GM18861 (cell line): ENCODE data around the gene PKDCC.

Source experiments
- ATAC-seq: cut with Tn5 transposase; IDR thresholded peaks from one replicate; pipeline ENCODE4 v1.9.1; 2021; ENCODE audit not compliant: unreplicated experiment

Gene PKDCC, protein sequence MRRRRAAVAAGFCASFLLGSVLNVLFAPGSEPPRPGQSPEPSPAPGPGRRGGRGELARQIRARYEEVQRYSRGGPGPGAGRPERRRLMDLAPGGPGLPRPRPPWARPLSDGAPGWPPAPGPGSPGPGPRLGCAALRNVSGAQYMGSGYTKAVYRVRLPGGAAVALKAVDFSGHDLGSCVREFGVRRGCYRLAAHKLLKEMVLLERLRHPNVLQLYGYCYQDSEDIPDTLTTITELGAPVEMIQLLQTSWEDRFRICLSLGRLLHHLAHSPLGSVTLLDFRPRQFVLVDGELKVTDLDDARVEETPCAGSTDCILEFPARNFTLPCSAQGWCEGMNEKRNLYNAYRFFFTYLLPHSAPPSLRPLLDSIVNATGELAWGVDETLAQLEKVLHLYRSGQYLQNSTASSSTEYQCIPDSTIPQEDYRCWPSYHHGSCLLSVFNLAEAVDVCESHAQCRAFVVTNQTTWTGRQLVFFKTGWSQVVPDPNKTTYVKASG

GRCh38 chr2:42047488-42048298 lies at the start of gene PKDCC:
Gene PKDCC (plus strand): TSS chr2:42048021. CDS start chr2:42048200, 179 bp downstream.
- no peak for ATAC-seq

- no peak for ATAC-seq
These were observed 49.4 kb upstream of the PKDCC start for GRCh38 chr2:41998186-41999127.

DNA sequence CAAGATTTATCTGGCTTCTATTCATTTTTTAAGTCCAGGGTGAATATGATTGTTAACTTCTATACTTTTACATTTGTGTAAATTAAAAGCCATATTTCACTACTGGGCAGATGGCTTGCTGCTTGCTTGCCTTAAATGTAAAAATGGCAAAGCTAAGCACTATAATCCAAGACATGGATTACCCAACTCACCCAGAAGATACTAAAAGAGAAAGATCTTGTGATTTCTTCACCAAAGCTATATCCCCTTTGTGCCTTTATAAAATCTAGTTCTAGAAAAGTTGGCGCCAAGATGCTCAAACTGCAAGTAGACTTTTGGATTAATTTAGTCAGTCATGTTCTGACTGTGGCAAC lies 48.7 kb upstream of the PKDCC start:
- no peak for ATAC-seq

DNA sequence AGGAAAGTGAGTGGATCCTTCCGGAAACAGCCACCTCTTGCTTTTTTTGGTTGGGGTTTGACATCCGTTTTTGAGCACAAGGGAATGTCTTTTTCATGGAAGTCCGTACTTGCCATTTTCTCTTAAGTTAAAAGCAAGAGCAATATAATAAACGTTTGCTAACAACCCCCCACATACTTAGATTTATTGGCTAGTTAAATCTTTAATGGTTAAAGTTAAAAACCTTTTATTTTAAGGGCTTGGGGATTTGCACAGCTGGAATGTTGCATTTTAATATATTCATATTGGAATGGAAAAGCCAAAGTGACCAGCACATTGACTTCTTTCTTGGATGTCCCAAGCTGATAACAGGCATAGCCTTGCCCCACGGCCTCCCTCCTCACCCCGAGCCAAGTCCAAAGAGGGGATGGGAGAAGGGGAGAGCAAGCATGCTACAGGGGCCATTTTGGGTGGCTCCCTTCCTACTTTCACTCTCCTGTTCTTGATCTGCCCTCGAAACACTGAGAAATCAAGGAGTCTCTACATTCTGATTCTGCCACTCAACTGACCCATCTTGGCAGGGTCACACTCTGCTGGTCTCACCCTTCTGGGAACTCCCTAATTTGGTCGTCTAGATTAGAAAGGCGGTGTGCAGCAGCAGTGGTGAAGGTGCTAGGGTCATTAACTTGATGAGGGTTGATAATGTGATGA lies 48.1 kb upstream of the PKDCC start:
- no peak for ATAC-seq

- no peak for ATAC-seq
These were observed 46.1 kb upstream of the PKDCC start for GRCh38 chr2:42001711-42002201.

DNA sequence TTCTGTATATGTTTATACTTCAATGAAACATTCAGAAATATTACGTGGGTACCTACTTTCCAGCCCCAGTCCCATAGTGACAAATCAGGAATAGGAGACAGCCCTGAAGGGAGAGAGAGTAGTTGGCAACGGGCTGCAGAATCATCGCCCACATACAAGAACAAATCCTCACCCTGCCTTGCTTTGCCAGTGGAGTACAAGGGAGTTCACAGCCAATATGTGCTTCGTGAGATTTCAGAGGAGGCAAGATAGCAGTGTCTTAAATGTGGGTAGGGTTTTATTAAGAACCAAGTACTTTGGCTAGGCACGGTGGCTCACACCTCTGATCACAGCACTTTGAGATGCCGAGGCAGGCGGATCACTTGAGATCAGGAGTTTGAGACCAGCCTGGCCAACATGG lies 40.3 kb upstream of the PKDCC start:
- ATAC-seq, result no peak

DNA sequence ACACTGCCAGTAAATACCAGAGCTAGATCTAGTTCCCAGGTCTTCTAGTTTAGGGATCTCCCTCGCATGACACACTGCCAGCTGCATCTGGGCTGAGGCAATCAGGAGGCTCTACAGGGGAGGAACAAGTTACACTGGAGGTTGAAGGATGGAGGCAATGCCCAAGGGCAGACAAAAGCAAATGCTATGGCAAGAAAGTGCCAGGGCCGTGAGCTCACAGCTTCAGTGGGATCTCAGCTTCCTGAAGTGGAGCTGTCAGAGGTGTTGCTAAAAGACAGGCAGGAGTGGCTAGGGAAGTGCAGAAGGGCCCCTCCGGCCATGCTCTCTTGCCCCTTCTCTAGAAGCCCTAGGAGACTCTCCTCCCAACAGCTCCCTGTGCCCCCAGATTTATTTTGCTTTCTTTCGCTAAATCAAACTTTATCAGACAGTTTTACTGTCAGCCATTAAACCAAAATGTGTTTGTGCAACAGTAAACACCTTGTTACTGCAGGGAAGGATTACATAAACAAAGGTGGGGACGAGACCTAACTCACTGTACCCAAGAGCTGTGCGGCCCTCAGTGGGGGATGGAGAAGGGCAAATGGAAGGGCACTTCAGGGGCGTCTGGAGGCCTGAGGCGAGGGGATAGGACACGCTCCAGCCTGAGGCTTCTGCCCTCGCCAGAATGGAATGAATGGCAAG lies 39.4 kb upstream of the PKDCC start:
- no peak for ATAC-seq

DNA sequence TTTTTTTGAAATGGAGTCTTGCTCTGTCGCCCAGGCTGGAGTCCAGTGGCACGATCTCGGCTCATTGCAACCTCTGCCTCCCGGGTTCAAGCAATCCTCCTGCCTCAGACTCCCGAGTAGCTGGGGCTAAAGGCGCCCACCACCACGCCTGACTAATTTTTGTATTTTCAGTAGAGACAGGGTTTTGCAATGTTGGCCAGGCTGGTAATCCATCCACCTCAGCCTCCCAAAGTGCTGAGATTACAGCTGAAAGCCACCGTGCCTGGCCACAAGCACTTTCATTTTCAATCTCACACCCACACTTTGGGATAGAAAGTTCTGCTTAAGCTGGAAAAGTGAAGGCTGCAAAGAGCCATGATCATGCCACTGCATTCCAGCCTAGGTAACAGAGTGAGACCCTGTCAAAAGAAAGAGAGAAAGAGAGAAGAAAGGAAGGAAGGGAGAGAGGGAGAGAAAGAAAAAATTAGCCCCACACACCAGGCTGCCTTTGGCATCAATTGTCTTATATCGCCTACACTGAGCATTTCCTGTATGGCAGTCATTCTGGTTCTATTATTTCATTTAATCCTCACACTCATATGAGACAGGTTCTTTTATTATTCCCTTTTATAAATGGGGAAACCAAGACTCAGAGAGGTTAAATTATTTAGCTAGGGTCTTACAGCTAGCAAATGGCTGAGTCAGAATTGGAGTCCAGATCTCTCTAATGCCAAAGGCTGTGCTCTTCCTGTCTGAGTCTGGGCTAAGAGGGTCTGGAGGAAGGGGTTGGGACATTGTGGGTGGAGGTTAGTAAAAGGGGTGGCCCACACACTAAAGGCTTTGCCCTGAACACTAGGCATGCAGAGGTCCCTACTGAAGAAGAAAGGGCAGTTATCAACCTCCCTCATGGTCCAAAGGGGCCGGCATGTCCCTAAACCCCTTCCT lies 37.9 kb upstream of the PKDCC start:
- no peak for ATAC-seq

DNA sequence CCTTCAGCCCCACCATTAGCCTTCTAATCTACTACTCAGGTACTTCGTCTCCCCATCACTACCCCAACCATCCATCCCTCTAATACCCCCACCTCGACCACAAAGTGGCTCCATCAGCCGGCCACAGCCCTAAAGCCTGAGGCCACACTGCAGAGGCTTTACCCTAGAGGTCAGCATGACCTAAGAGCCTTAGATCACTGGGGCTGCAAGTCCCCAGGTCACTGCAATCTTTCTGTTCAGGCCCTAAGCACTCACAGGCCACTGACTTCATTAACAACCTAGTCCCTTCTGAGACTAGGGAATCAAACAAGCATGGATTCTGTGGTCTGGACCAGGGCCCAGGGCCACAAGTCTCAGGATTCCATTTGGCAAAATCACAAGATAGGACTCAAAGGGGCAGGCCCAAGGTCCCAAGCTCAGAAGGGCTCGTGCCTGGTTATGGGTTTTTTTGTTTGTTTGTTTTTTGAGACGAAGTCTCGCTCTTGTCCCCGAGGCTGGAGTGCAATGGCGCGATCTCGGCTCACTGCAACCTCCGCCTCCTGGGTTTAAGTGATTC lies 37.0 kb upstream of the PKDCC start:
- ATAC-seq, result no peak

- ATAC-seq, result no peak
These were observed 35.7 kb upstream of the PKDCC start for GRCh38 chr2:42012137-42012536.

DNA sequence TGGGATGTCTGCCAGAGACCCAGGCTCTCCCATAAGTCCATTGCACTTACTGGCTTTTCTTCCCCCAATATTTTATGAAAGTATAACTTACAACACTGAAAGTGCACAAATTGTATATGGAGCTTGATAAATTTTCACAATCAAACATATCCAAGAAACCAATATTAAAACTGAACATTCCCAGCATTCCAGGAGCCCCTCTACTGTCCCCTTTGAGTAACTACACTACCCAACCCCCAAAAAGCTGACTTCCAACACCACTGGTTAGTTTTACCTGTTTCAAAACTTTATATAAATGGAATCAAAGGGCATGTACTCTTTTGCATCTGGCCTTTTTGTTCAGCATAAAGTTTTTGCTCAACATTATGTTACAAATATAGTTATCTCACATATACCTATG lies 35.2 kb upstream of the PKDCC start:
- no peak for ATAC-seq

- no peak for ATAC-seq
These were observed 34.4 kb upstream of the PKDCC start for GRCh38 chr2:42013409-42013808.

- no peak for ATAC-seq
These were observed 26.4 kb upstream of the PKDCC start for GRCh38 chr2:42021464-42021863.

- ATAC-seq, result no peak
These were observed 22.7 kb upstream of the PKDCC start for GRCh38 chr2:42025151-42025582.

- ATAC-seq, result no peak
These were observed 21.5 kb upstream of the PKDCC start for GRCh38 chr2:42026272-42026671.

GRCh38 chr2:42028571-42029148 lies 19.2 kb upstream of the PKDCC start:
- peak; percentile 73 for ATAC-seq

DNA sequence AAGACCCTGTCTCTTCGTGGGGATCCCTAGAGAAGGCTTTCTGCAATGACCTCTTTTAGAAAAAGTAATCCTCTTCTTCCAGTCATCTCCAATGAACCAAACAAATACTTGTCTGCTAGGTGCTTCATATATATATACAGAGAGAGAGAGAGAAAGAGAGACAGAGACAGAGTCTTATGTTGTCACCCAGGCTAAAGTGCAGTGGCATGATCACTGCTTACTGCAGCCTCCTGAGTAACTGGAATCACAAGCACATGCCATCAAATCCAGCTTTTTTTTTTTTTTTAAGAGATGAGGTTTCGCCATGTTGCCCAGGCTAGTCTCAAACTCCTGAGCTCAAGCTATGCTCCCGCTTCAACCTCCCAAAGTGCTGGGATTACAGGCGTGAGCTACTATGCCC lies 18.6 kb upstream of the PKDCC start:
- ATAC-seq, result no peak

DNA sequence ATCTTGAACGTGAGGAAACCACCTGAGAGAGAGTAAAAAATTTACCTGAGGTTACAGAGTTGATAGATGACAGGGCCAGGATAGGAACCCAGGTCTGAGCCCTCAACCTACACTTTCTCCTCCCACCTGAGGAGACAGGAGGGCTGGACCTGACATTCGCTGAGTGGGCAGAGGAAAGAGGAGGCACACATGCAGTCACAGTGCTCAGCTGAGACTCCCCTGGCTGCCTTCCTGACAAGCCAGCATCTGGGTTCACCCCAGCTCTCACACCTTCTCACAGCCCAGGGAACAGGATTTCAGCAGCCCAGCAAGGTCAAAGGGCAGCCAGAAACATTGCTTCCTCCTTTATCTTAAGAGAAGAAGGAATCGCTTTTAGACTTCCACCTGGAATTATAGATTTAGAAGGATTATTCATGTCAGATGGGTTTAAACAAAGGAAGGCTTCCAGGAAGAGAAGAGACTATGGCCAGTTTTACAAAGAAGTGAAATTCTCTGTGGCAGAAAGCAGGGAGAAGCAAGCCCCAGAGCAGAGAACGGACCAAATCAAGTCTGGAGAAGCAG lies 18.1 kb upstream of the PKDCC start:
- no peak for ATAC-seq
